SJCRH30 (cell line): Measurements from ENCODE around the gene QDPR. TPM values are rescaled to one million over a fixed set of nuclear protein-coding genes. Genes with fewer than 3 reads are reported as not detected.

ENCODE experiments used
- DNase-seq, 2 experiments: peaks; one replicate each; pipeline ENCODE4 v3.0.0-alpha.2; 2015 to 2020
- H3K27ac ChIP-seq: fragments of 250-450 bp; sonication (Bioruptor Pico); 2 replicates; pipeline ENCODE4 v1.5.1; 2020; ENCODE audit warnings: mild to moderate bottlenecking, moderate library complexity
- H3K27me3 ChIP-seq: fragments of 250-450 bp; sonication (Bioruptor Pico); 2 replicates; pipeline ENCODE4 v1.5.1; 2020; ENCODE audit warnings: mild to moderate bottlenecking, moderate library complexity
- H3K36me3 ChIP-seq: fragments of 250-450 bp; sonication (Bioruptor Pico); 2 replicates; pipeline ENCODE4 v1.5.1; 2020; ENCODE audit warnings: mild to moderate bottlenecking, moderate library complexity
- H3K4me1 ChIP-seq: fragments of 250-450 bp; sonication (Bioruptor Pico); 2 replicates; pipeline ENCODE4 v1.5.1; 2020; ENCODE audit warnings: mild to moderate bottlenecking, moderate library complexity
- H3K4me3 ChIP-seq: fragments of 250-450 bp; sonication (Bioruptor Pico); 2 replicates; pipeline ENCODE4 v1.5.1; 2020; ENCODE audit warnings: mild to moderate bottlenecking, moderate library complexity
- H3K9me3 ChIP-seq: fragments of 250-450 bp; sonication (Bioruptor Pico); replicated peaks from 2 replicates; pipeline ENCODE4 v1.5.1; 2020; ENCODE audit warnings: mild to moderate bottlenecking, moderate library complexity
- total RNA-seq: library from RNA; depleted of rRNA; stranded (reverse); fragments of >200 nt; shearing (Covaris generic); gene quantifications from 2 replicates; pipeline ENCODE4 v1.2.3, GENCODE V29; 2014

QDPR gene
- total RNA-seq, 1 experiment from 2014 or later = 38.0 TPM

- Histone ChIP-seq H3K4me3 (no peak overlapping the region), H3K27ac (no peak overlapping the region; the same call in 1 of the 2 replicates), H3K4me1 (peaks cover 30% of the 10 kb centered on the region), H3K27me3 (no peaks in the 10 kb centered on the region), H3K9me3 (no peaks in the 10 kb centered on the region), H3K36me3 (peaks cover 39% of the 10 kb centered on the region)
- no peak for DNase-seq
Measured at GRCh38 chr4:17489721-17490120, 22.2 kb downstream of the QDPR start.

DNA sequence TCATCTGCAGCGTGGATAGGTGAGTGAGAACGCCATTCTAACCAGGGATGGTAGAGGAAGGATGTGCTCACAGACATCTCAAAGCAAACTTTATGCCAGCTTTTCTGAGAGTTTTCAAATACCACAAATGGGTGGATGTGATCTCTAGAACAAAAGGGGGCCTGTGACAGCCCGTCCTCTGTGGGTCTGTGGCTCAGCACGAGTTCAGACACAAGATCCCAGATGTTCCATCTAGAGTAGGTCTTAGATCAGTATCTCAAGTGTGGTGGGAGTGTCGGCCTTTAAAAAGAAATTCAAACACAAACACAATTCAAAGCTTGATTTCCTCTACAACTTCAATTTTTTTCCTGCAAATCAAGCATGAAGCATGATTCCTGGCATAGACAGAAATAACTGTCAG, 22.8 kb downstream of the QDPR start:
- H3K36me3 ChIP-seq = peaks cover 39% of the 10 kb centered on the region
- H3K4me1 ChIP-seq = peaks cover 30% of the 10 kb centered on the region
- no peak overlapping the region for H3K27ac ChIP-seq
- no peaks in the 10 kb centered on the region for H3K9me3 ChIP-seq
- DNase-seq = no peak
- H3K27me3 ChIP-seq = no peaks in the 10 kb centered on the region
- H3K4me3 ChIP-seq = no peak overlapping the region

- Histone ChIP-seq H3K9me3 (no peaks in the 10 kb centered on the region), H3K27ac (no peak overlapping the region), H3K4me1 (no peaks in the 10 kb centered on the region), H3K4me3 (no peak overlapping the region), H3K27me3 (no peaks in the 10 kb centered on the region), H3K36me3 (peaks cover 18% of the 10 kb centered on the region)
- DNase-seq = no peak
Measured at GRCh38 chr4:17482716-17483115, 29.2 kb downstream of the QDPR start.

GRCh38 chr4:17480955-17481354, 30.9 kb downstream of the QDPR start:
- no peak overlapping the region for H3K4me3 ChIP-seq
- no peaks in the 10 kb centered on the region for H3K9me3 ChIP-seq
- H3K36me3 ChIP-seq = peaks cover under 1% of the 10 kb centered on the region; the same call in 1 of the 2 replicates
- no peaks in the 10 kb centered on the region for H3K4me1 ChIP-seq
- no peak for DNase-seq
- H3K27ac ChIP-seq = no peak overlapping the region
- no peaks in the 10 kb centered on the region for H3K27me3 ChIP-seq

DNA sequence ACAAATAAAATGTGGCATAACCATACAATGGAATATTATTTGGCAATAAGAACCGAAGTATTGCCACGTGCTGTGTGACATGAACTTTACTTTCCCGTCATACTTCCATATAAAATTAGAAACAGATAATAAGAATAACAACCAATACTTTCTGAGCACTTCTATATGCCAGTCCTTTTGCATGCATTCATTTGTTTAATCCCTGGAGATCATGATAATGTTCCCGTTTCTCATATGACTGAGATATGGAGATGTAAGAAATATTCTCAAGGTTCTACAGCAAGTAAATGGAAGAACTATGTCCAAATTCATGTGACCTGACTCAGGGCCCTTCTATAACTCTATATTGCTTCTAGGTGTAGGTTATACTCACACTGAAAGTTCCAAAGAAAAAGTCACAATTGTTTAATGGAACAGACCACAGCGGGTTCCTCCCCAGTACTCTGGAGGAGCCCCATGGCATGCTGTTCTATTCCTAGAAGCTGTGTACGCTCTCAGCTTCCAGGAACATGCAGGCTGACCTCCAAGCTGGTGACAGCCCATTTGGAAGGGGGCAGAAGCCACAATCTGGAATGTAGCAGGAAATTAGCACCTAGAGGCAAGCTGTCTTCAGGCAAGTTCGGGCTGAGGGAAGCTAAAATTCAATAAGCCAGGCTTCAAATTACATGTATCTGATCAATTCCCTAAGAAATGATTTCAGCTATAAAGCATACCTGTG, 31.5 kb downstream of the QDPR start:
- H3K9me3 ChIP-seq = no peaks in the 10 kb centered on the region
- no peaks in the 10 kb centered on the region for H3K27me3 ChIP-seq
- no peak overlapping the region for H3K27ac ChIP-seq
- no peak overlapping the region for H3K4me3 ChIP-seq
- no peak for DNase-seq
- no peaks in the 10 kb centered on the region for H3K4me1 ChIP-seq
- H3K36me3 ChIP-seq = no peaks in the 10 kb centered on the region

DNA sequence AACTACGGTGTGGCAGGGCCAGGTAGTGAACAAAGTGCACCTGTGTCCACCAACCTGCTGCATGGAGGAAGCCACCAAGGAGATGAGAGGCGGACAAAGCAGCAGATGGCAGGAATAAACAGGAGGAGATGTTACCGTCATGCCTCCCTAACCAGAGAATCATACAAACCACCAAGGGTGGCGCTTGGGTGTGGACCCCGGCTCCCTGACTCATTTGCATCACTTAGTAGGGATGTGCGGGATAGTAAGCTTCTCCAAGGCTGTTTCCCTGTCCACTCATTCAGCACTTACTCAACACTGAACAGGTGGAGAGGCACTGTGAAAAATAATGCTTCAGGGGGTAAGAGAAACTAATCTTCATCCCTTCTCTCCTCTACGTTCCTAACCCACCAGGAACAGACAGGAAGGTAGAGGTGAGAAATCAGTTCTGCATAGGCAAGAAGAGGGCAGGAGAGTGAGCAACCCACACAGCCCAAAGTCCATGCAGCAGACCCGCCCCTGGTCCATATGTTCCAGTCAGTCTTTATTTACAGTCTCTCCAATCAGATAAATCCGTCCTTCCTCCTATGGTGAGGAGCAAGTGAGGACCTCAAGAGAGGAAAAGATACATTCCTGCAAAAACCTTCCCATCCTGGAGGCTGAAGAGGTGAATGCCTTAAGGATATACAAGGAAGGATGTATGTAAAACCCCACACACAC, 34.0 kb downstream of the QDPR start:
- H3K4me3 ChIP-seq = no peak overlapping the region
- H3K4me1 ChIP-seq = no peaks in the 10 kb centered on the region
- no peaks in the 10 kb centered on the region for H3K27me3 ChIP-seq
- H3K27ac ChIP-seq = no peak overlapping the region
- H3K9me3 ChIP-seq = no peaks in the 10 kb centered on the region
- no peaks in the 10 kb centered on the region for H3K36me3 ChIP-seq
- DNase-seq = peak in 1 of 2 experiments; percentile 31

DNA sequence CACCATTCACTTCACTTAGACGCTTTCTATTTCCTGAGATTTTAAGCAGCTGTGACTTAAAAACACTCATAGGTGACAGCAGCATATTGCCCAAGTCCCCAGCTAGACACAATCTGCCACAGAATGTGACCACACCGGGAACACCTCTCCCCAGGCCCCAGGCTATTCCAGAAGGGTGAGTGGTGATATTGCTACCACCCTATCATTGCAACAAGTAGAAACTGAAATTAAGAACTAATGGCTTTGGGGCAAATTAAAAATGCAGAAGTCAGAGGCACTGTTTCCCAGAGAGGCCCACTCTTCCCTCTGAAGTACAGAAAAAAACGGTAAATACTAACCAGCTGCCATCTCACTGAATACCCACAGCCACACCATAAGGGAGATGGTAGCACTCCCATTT, 35.0 kb downstream of the QDPR start:
- H3K4me3 ChIP-seq = no peak overlapping the region
- H3K27me3 ChIP-seq = no peaks in the 10 kb centered on the region
- no peaks in the 10 kb centered on the region for H3K4me1 ChIP-seq
- no peaks in the 10 kb centered on the region for H3K9me3 ChIP-seq
- H3K36me3 ChIP-seq = no peaks in the 10 kb centered on the region
- no peak overlapping the region for H3K27ac ChIP-seq
- no peak for DNase-seq

GRCh38 chr4:17475481-17475880, 36.4 kb downstream of the QDPR start:
- no peak for DNase-seq
- no peaks in the 10 kb centered on the region for H3K27me3 ChIP-seq
- H3K27ac ChIP-seq = no peak overlapping the region
- H3K36me3 ChIP-seq = no peaks in the 10 kb centered on the region
- H3K4me1 ChIP-seq = no peaks in the 10 kb centered on the region
- no peaks in the 10 kb centered on the region for H3K9me3 ChIP-seq
- no peak overlapping the region for H3K4me3 ChIP-seq

GRCh38 chr4:17469931-17470674, 41.8 kb downstream of the QDPR start:
- no peak overlapping the region for H3K4me3 ChIP-seq
- no peak for DNase-seq
- no peaks in the 10 kb centered on the region for H3K36me3 ChIP-seq
- no peaks in the 10 kb centered on the region for H3K27me3 ChIP-seq
- H3K4me1 ChIP-seq = no peaks in the 10 kb centered on the region
- H3K27ac ChIP-seq = no peak overlapping the region
- H3K9me3 ChIP-seq = no peaks in the 10 kb centered on the region

DNA sequence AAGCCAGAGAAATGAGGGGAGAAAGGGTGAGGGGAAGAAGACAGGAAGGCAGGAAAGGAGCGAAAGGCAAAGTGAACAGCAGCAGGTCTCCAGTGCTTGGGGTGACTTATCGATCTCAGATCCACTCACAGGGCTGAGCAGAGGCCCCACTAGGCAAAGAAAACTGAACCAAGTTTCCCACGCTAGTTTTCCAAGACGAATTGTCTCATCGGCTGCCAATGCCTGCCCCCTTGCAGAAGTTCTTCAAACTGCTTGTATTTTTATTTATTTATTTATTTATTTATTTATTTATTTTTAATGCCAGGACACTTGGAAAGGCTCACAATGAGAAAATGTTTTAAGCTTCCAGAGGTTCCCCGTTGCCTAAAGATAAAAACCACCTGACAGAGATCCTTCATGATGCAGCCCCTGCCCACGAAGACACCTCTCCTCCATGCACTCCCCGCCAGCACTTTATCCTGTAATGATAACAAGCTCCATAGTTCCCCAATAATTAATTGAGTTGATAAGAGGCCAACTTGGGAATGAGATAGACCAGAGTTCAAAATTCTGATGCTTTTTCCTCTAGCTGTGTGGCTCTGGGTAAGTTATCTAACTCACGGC, 43.2 kb downstream of the QDPR start:
- Histone ChIP-seq H3K27ac (no peak overlapping the region), H3K27me3 (no peaks in the 10 kb centered on the region), H3K36me3 (no peaks in the 10 kb centered on the region), H3K4me3 (no peak overlapping the region), H3K4me1 (no peaks in the 10 kb centered on the region), H3K9me3 (no peaks in the 10 kb centered on the region)
- peak in 1 of 2 experiments; percentile 57 for DNase-seq

DNA sequence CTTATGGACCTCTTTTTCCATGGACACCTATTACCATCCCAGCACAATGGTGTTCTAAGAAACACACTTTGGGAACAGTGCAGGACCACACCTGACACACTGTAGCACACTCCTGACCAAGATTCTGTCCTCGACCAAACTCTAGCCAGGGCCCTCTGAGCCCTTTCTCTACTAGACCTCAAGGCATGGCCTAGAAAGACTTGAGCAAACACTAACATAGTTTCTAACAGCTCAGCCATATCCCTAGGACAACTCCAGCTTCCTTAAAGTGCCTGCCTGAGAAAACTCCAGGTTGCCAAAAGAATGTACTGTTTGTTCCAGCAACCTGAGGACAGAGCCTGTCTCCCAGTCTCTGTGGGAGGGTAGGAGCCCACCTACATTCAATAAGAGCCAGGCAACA, 48.3 kb downstream of the QDPR start:
- no peaks in the 10 kb centered on the region for H3K9me3 ChIP-seq
- no peak for DNase-seq

GRCh38 chr4:17450269-17450804, 61.6 kb downstream of the QDPR start:
- no peaks in the 10 kb centered on the region for H3K36me3 ChIP-seq
- H3K27ac ChIP-seq = no peak overlapping the region
- no peaks in the 10 kb centered on the region for H3K9me3 ChIP-seq
- no peak for DNase-seq
- H3K4me3 ChIP-seq = no peak overlapping the region
- no peaks in the 10 kb centered on the region for H3K4me1 ChIP-seq
- no peaks in the 10 kb centered on the region for H3K27me3 ChIP-seq

More for the DNA sequence above, 48.3 kb downstream of the QDPR start:
- Histone ChIP-seq H3K36me3 (no peaks in the 10 kb centered on the region), H3K27me3 (no peaks in the 10 kb centered on the region), H3K4me3 (no peak overlapping the region), H3K4me1 (no peaks in the 10 kb centered on the region), H3K27ac (no peak overlapping the region)

DNA sequence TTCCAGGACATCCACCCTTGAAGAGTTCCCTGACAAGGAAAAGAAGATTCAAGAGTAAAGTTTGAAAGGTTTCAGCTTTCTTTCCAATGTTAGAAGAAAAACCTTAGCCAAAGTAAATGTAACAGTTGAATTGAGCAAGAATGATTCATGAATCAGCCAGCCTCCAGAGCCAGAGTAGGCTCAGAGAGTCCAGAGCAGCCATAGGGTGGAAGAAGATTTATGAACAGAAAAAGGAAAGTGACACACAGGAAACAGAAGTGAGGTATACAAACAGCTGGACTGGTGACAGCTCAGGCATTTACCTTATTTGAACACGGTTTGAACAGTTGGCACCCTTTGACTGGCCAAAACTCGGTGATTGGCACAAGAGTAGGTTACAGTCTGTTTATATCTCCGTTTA, 63.2 kb downstream of the QDPR start:
- H3K9me3 ChIP-seq = no peaks in the 10 kb centered on the region
- no peak overlapping the region for H3K4me3 ChIP-seq
- no peaks in the 10 kb centered on the region for H3K36me3 ChIP-seq
- no peaks in the 10 kb centered on the region for H3K4me1 ChIP-seq
- H3K27ac ChIP-seq = no peak overlapping the region
- peak in 1 of 2 experiments; percentile 10 for DNase-seq
- H3K27me3 ChIP-seq = no peaks in the 10 kb centered on the region

GRCh38 chr4:17447675-17448298, 64.1 kb downstream of the QDPR start:
- DNase-seq = peak; percentile 37 to 75
- H3K4me3 ChIP-seq = no peak overlapping the region
- no peaks in the 10 kb centered on the region for H3K9me3 ChIP-seq
- H3K27ac ChIP-seq = no peak overlapping the region
- H3K36me3 ChIP-seq = no peaks in the 10 kb centered on the region
- no peaks in the 10 kb centered on the region for H3K27me3 ChIP-seq
- H3K4me1 ChIP-seq = no peaks in the 10 kb centered on the region
